Astrocyte (in vitro differentiated cells and primary cell): ENCODE data around the gene ERN1. TPM values are rescaled to one million over a fixed set of nuclear protein-coding genes. Genes with fewer than 3 reads are reported as not detected.

ENCODE experiments used
- DNase-seq: peaks from one replicate; pipeline ENCODE4 v3.0.0-alpha.2; 2010; ENCODE audit warnings: low read depth
- FAIRE-seq: peaks from 2 replicates; lab custom pipeline; 2011; peaks lifted over from hg19 to GRCh38; lab: Jason Lieb, UNC
- H2AFZ ChIP-seq: 2 replicates; pipeline ENCODE4 v1.6.0; 2012; ENCODE audit warnings: low read depth, low read length, inconsistent platforms
- H3K27ac ChIP-seq: 2 replicates; pipeline ENCODE4 v1.5.1; 2011; ENCODE audit warnings: low read depth, low read length, inconsistent platforms
- H3K27me3 ChIP-seq: 2 replicates; pipeline ENCODE4 v1.6.0; 2011; ENCODE audit warnings: low read length, inconsistent platforms; ENCODE audit not compliant: insufficient read depth
- H3K36me3 ChIP-seq: 2 replicates; pipeline ENCODE4 v1.5.1; 2011; ENCODE audit warnings: low read length, inconsistent platforms; ENCODE audit not compliant: insufficient read depth
- H3K4me1 ChIP-seq: 2 replicates; pipeline ENCODE4 v1.5.1; 2011; ENCODE audit warnings: low read length, inconsistent platforms; ENCODE audit not compliant: insufficient read depth
- H3K4me2 ChIP-seq: 2 replicates; pipeline ENCODE4 v1.6.0; 2012; ENCODE audit warnings: low read length, inconsistent platforms
- H3K4me3 ChIP-seq: 2 replicates; pipeline ENCODE4 v1.5.1; 2011; ENCODE audit warnings: low read depth, mild to moderate bottlenecking, low read length, inconsistent platforms; ENCODE audit not compliant: insufficient read depth
- H3K79me2 ChIP-seq: 2 replicates; pipeline ENCODE4 v1.6.0; 2012; ENCODE audit warnings: mild to moderate bottlenecking, low read length, inconsistent platforms; ENCODE audit not compliant: insufficient read depth
- H3K9ac ChIP-seq: 2 replicates; pipeline ENCODE4 v1.6.0; 2012; ENCODE audit warnings: mild to moderate bottlenecking, low read length, inconsistent platforms
- H3K9me3 ChIP-seq: 2 replicates; pipeline ENCODE4 v1.5.1; 2012; ENCODE audit warnings: low read depth, mild to moderate bottlenecking, low read length, inconsistent platforms; ENCODE audit not compliant: insufficient read depth
- H4K20me1 ChIP-seq: 2 replicates; pipeline ENCODE4 v1.6.0; 2012; ENCODE audit warnings: low read length, inconsistent platforms; ENCODE audit not compliant: insufficient read depth
- H3K27ac Mint-ChIP-seq: one replicate; pipeline ENCODE4 v1.8.0; 2021; ENCODE audit warnings: mild to moderate bottlenecking, mixed read lengths; ENCODE audit not compliant: unreplicated experiment
- H3K27me3 Mint-ChIP-seq: one replicate; pipeline ENCODE4 v1.8.0; 2021; ENCODE audit warnings: low read depth, mixed read lengths; ENCODE audit not compliant: unreplicated experiment
- H3K36me3 Mint-ChIP-seq: one replicate; pipeline ENCODE4 v1.8.0; 2021; ENCODE audit warnings: low read depth, mixed read lengths; ENCODE audit not compliant: unreplicated experiment
- H3K4me1 Mint-ChIP-seq: one replicate; pipeline ENCODE4 v1.8.0; 2021; ENCODE audit warnings: low read depth, mixed read lengths; ENCODE audit not compliant: unreplicated experiment
- H3K4me3 Mint-ChIP-seq: one replicate; pipeline ENCODE4 v1.8.0; 2021; ENCODE audit warnings: mild to moderate bottlenecking, moderate library complexity, mixed read lengths; ENCODE audit not compliant: unreplicated experiment
- H3K9me3 Mint-ChIP-seq: one replicate; pipeline ENCODE4 v1.8.0; 2021; ENCODE audit warnings: mild to moderate bottlenecking, mixed read lengths; ENCODE audit not compliant: unreplicated experiment
- EZH2 ChIP-seq: IDR thresholded peaks from 2 replicates; pipeline ENCODE4 v1.6.1; 2012; ENCODE audit warnings: mild to moderate bottlenecking, low read length, inconsistent platforms; ENCODE audit not compliant: insufficient read depth
- total RNA-seq: library from RNA; stranded (reverse); gene quantifications from 2 replicates; pipeline ENCODE4 v1.2.1, GENCODE V29; 2021
- TF ChIP-seq, protein P1 (sequence below): IDR thresholded peaks from 2 replicates; pipeline ENCODE4 v1.5.1; 2011; ENCODE audit warnings: low read depth, mild to moderate bottlenecking, inconsistent platforms, low read length, moderate library complexity; ENCODE audit not compliant: insufficient read depth

Gene ERN1
- total RNA-seq, 1 donor from 2014 or later = 11.7 TPM

GRCh38 chr17:64155751-64156544, 26.0 kb upstream of the ERN1 start:
- H3K27ac Mint-ChIP-seq = peak overlapping the region; percentile 62
- no peaks in the 10 kb centered on the region for H3K27me3 Mint-ChIP-seq
- TF ChIP-seq, protein P1, sequence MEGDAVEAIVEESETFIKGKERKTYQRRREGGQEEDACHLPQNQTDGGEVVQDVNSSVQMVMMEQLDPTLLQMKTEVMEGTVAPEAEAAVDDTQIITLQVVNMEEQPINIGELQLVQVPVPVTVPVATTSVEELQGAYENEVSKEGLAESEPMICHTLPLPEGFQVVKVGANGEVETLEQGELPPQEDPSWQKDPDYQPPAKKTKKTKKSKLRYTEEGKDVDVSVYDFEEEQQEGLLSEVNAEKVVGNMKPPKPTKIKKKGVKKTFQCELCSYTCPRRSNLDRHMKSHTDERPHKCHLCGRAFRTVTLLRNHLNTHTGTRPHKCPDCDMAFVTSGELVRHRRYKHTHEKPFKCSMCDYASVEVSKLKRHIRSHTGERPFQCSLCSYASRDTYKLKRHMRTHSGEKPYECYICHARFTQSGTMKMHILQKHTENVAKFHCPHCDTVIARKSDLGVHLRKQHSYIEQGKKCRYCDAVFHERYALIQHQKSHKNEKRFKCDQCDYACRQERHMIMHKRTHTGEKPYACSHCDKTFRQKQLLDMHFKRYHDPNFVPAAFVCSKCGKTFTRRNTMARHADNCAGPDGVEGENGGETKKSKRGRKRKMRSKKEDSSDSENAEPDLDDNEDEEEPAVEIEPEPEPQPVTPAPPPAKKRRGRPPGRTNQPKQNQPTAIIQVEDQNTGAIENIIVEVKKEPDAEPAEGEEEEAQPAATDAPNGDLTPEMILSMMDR = no peak
- no peak for TF ChIP-seq EZH2
- H2AFZ ChIP-seq = no peak overlapping the region
- no peak overlapping the region for H3K4me2 ChIP-seq
- no peaks in the 10 kb centered on the region for H3K27me3 ChIP-seq
- no peak for DNase-seq
- H3K9me3 Mint-ChIP-seq = no peaks in the 10 kb centered on the region
- H3K4me3 Mint-ChIP-seq = no peak overlapping the region
- no peaks in the 10 kb centered on the region for H3K4me1 ChIP-seq
- H3K9me3 ChIP-seq = no peaks in the 10 kb centered on the region
- H3K4me3 ChIP-seq = no peak overlapping the region
- H3K9ac ChIP-seq = no peak overlapping the region
- no peaks in the 10 kb centered on the region for H3K79me2 ChIP-seq
- FAIRE-seq = no peak
- no peak overlapping the region for H3K27ac ChIP-seq
- peaks cover 25% of the 10 kb centered on the region for H3K36me3 Mint-ChIP-seq
- peaks cover 18% of the 10 kb centered on the region for H3K4me1 Mint-ChIP-seq
- no peaks in the 10 kb centered on the region for H4K20me1 ChIP-seq
- no peaks in the 10 kb centered on the region for H3K36me3 ChIP-seq

- Histone ChIP-seq H2AFZ (no peak overlapping the region), H3K9ac (no peak overlapping the region), H3K36me3 (no peaks in the 10 kb centered on the region), H3K4me1 (no peaks in the 10 kb centered on the region), H4K20me1 (no peaks in the 10 kb centered on the region), H3K4me2 (no peak overlapping the region), H3K27me3 (no peaks in the 10 kb centered on the region), H3K9me3 (no peaks in the 10 kb centered on the region), H3K79me2 (no peaks in the 10 kb centered on the region), H3K27ac (no peak overlapping the region), H3K4me3 (no peak overlapping the region)
- H3K4me3 Mint-ChIP-seq = no peak overlapping the region
- no peaks in the 10 kb centered on the region for H3K27me3 Mint-ChIP-seq
- H3K4me1 Mint-ChIP-seq = peaks cover 17% of the 10 kb centered on the region
- no peak for FAIRE-seq
- DNase-seq = no peak
- TF ChIP-seq EZH2 = no peak
- TF ChIP-seq, protein P1 = no peak
- no peak overlapping the region for H3K27ac Mint-ChIP-seq
- peaks cover 25% of the 10 kb centered on the region for H3K36me3 Mint-ChIP-seq
- no peaks in the 10 kb centered on the region for H3K9me3 Mint-ChIP-seq
These were observed 25.2 kb upstream of the ERN1 start for GRCh38 chr17:64155129-64155528.

DNA sequence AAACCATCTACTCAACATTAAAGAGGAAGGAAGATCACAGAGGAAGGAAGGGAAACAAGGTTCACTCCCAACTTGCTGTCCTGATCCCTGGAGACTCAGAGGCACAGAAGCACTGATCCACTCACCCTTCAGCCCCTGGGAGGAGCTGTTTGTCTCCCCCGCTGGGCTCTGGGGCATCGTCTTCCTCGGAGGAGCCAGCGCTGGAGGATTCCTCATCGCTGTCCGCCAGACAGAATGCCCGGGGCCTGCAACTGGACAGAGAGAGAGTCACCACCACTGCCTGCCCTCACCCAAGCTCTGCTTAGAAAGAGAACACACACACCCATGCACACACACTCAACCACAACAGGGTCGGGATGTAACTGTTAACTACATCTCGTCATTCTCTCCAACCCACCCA, 24.8 kb upstream of the ERN1 start:
- Mint-ChIP-seq H3K27me3 (no peaks in the 10 kb centered on the region), H3K27ac (no peak overlapping the region), H3K36me3 (peaks cover 25% of the 10 kb centered on the region), H3K4me1 (peaks cover 17% of the 10 kb centered on the region), H3K4me3 (no peak overlapping the region), H3K9me3 (no peaks in the 10 kb centered on the region)
- Histone ChIP-seq H3K27me3 (no peaks in the 10 kb centered on the region), H3K27ac (no peak overlapping the region), H3K4me1 (no peaks in the 10 kb centered on the region), H3K9ac (no peak overlapping the region), H3K4me2 (no peak overlapping the region), H2AFZ (no peak overlapping the region), H3K9me3 (no peaks in the 10 kb centered on the region), H3K79me2 (no peaks in the 10 kb centered on the region), H4K20me1 (no peaks in the 10 kb centered on the region), H3K4me3 (no peak overlapping the region), H3K36me3 (no peaks in the 10 kb centered on the region)
- no peak for FAIRE-seq
- TF ChIP-seq, protein P1 = no peak
- TF ChIP-seq EZH2 = no peak
- no peak for DNase-seq
